Astrocyte of the cerebellum (primary cell): ENCODE data around the gene AGAP2.
"Not testable (repeated sequence)": the region's sequence is repeated elsewhere in the genome, so short reads cannot be mapped to it uniquely, and the experiment has no call there.

Experiments
- DNase-seq: peaks from one replicate; pipeline ENCODE4 v3.0.0-alpha.2; 2011; ENCODE audit warnings: low read depth
- H3K4me3 ChIP-seq: 2 replicates; pipeline ENCODE4 v1.5.1; 2011; ENCODE audit warnings: mild to moderate bottlenecking, low read depth, low read length, moderate library complexity
- CTCF ChIP-seq: IDR thresholded peaks from 2 replicates; pipeline ENCODE4 v1.5.1; 2012; ENCODE audit warnings: low read length, low read depth, moderate library complexity, mild to moderate bottlenecking; ENCODE audit errors: missing control alignments
- in situ Hi-C: cut with HindIII; loops from 2 replicates; pipeline ENCODE4 v1.10.0; 2017; ENCODE audit warnings: low sequenced_read_pairs

AGAP2 gene

DNA sequence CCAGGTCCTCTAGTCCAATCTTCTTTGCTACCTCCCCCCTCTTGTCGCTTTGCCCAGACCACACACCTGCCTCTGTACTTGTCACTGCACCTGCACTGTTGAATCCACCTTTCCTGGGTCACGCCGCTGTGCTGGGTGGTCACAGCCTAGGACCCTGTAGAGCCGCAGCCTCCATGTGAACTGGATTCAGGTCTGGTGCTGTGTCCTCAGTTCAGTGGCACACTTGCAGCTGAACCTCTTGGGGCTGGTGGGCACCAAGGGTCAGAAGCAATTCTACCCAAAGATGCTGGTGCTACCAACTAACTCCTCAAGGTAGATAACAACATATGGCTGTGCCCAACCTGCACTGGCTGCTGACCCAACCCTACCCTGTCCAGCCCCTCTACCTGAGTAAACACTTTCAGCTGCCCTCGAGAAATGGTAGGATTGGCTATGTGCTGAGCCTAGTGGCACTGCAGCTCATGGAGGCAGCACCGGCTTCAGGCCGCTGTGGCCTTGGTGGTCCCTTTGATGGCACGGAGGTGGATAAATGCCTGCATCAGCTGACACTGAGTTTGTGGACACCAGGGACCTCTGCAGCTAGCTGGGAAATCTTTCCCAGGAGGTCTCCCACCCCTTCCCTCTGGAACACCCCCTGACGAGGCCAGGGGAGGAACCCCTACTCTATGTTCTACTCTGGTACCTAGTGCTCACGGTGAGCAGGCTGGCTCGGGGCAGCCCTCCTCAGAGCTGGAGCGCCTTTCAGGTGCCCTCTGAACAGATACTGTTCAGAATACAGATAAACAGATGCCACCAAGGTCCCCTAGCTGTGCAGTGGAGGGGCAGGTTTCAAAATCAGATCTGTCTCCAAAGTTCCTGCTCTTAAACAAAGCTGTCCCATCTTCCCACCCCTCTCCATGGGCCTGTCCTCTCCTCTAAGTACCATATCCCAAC lies 14.3 kb downstream of the AGAP2 start:
- no peak overlapping the region for H3K4me3 ChIP-seq
- in situ Hi-C loops, result no loop called here
- TF ChIP-seq CTCF, result no peak
- DNase-seq, result no peak

- in situ Hi-C loops, result no loop called here
Observed at GRCh38 chr12:57723630-57723962, 14.9 kb downstream of the AGAP2 start.

DNA sequence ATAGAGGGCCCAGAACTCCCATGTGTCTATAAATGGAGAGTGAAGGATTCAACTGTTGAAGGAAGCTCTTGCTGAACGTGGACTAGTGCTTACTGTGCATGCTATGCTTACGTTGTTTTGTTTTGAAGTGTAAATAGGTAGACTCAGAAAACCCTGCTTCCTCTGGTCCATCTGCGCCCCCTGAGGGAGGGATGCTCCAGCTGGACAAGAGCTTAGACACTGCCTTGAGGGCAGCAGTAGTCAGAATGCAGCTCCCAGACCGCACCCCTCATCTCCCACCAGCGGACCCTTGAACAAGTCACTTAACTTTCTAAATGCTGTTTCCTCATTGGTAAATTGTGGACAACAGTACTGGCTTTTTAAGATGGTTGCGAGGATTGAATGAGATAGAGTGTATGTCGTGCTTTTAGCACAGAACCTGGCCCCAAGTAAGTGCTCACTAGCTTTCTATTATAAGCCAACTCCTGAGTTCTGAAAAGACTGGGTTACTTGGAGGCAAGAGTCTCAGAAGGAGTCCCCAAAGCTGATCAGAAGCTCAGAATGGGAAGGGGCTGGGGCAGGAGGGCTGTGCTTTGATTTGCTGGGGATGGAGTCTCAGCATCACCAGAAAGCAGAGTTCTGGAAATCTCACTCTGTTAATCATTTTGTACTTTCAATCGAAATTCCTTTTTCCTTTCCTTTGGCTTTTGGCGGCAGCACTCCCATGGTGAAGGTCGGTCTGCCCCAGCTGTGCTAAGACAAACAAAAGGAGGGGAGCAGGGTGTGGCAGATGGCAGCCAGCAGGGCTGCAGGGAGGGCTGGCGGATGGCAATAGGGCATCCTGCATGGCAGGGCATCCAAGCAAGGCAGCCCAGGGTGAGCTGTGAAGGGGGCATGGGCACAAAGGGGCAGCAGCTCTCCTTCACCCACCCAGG lies 15.6 kb downstream of the AGAP2 start:
- TF ChIP-seq CTCF, result no peak
- in situ Hi-C loops, result no loop called here
- DNase-seq, result no peak

More at GRCh38 chr12:57723630-57723962, 14.9 kb downstream of the AGAP2 start:
- TF ChIP-seq CTCF, result no peak
- no peak for DNase-seq
- H3K4me3 ChIP-seq, result no peak overlapping the region

DNA sequence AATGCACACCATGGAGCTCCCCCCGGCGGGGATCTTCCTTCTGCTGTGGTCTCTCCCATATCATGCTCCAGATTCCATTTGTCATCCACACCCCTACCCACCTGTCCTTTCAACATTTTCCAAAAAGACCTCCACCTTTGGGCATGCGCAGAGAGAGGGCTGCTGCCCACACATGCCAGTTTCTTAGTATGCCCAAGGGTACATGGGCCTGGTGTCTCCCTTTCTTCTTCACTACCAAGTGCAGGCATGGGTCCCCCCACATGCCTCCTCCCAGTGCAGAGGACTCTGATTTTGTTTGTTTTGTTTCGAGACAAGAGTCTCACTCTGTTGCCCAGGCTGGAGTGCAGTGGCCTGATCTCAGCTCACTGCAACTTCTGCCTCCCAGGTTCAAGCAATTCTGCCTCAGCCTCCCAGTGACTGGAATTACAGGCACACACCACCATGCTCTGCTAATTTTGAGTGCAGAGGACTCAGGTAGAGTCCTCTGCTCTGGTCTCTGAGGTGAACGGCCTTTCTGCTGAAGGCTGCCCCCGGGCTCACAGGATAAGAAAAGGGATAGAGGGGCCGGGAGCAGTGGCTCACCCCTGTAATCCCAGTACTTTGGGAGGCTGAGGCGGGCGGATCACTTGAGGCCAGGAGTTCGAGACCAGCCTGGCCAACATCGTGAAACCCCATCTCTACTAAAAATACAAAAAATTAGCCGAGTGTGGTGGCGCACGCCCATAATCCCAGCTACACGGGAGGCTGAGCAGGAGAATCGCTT lies 16.5 kb downstream of the AGAP2 start:
- in situ Hi-C loops, DNase-seq, H3K4me3 ChIP-seq: not testable (repeated sequence)

More for the DNA sequence above, 15.6 kb downstream of the AGAP2 start:
- H3K4me3 ChIP-seq, result no peak overlapping the region

DNA sequence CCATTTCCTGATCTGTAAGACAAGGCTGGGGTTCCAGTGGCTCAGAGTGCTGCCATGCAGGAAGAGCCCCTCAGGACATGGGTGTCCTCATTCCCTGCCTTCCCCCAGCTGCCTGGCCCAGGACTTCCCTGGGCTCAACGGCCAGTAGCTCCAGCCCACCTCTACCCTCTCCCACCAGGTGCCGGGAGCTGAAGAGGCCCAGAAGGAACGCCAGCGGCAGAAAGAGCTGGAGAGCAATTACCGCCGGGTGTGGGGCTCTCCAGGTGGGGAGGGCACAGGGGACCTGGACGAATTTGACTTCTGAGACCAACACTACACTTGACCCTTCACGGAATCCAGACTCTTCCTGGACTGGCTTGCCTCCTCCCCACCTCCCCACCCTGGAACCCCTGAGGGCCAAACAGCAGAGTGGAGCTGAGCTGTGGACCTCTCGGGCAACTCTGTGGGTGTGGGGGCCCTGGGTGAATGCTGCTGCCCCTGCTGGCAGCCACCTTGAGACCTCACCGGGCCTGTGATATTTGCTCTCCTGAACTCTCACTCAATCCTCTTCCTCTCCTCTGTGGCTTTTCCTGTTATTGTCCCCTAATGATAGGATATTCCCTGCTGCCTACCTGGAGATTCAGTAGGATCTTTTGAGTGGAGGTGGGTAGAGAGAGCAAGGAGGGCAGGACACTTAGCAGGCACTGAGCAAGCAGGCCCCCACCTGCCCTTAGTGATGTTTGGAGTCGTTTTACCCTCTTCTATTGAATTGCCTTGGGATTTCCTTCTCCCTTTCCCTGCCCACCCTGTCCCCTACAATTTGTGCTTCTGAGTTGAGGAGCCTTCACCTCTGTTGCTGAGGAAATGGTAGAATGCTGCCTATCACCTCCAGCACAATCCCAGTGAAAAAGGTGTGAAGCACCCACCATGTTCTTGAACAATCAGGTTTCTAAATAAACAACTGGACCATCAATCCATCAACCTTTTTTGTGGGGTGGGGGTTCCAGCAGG lies 17.6 kb downstream of the AGAP2 start:
- in situ Hi-C loops, result no loop called here
- TF ChIP-seq CTCF, result no peak
- no peak for DNase-seq
- no peak overlapping the region for H3K4me3 ChIP-seq
